Panc1 (cell line): ENCODE measurements around the gene RIMBP2. TPM values are rescaled to one million over a fixed set of nuclear protein-coding genes. Genes with fewer than 3 reads are reported as not detected.

ENCODE experiments used
- ATAC-seq: fragments of 200-7000 bp; cut with Tn5 transposase; 2 replicates; pipeline ENCODE4 v1.9.1; 2020; ENCODE audit warnings: mild to moderate bottlenecking, moderate library complexity
- BruUV-seq: library from RNA; stranded (reverse); fragments of 400-500 nt; replicated peaks from 2 replicates; lab custom pipeline; 2021; lab: Mats Ljungman, UMichigan
- CTCF ChIA-PET: fragments of 300-600 bp; sonication (Branson Sonifier 250); formaldehyde crosslinking; loops from one replicate; lab custom pipeline; 2022; ENCODE audit warnings: antibody characterized with exemption; lab: Charles Lee
- POLR2A ChIA-PET: fragments of 300-600 bp; sonication (Branson Sonifier 250); formaldehyde crosslinking; loops from one replicate; lab custom pipeline; 2022; ENCODE audit warnings: antibody characterized with exemption; lab: Charles Lee
- DNase-seq: peaks from one replicate; pipeline ENCODE4 v3.0.0-alpha.2; 2010; ENCODE audit warnings: low read depth, low spot score
- H3K27ac ChIP-seq: 2 replicates; pipeline ENCODE4 v1.5.1; 2011; ENCODE audit warnings: mild to moderate bottlenecking, low read length, inconsistent platforms
- H3K27me3 ChIP-seq: fragments of 200-500 bp; sonication (Bioruptor generic); 2 replicates; pipeline ENCODE4 v1.6.0; 2014; ENCODE audit warnings: low read length, inconsistent platforms; ENCODE audit not compliant: control insufficient read depth, insufficient read depth
- H3K36me3 ChIP-seq: fragments of 200-500 bp; sonication (Bioruptor generic); 2 replicates; pipeline ENCODE4 v1.5.1; 2014; ENCODE audit warnings: inconsistent platforms, mild to moderate bottlenecking, low read length, moderate library complexity; ENCODE audit not compliant: control insufficient read depth, insufficient read depth
- H3K4me1 ChIP-seq: 2 replicates; pipeline ENCODE4 v1.5.1; 2011; ENCODE audit warnings: inconsistent platforms, mild to moderate bottlenecking, low read length, moderate library complexity; ENCODE audit not compliant: control insufficient read depth, insufficient read depth
- H3K4me3 ChIP-seq, 2 experiments: 2 replicates each; pipeline ENCODE4 v1.5.1; 2011 to 2012; ENCODE audit warnings: low read depth in 2 of 2, low read length in 2 of 2, mild to moderate bottlenecking in 2 of 2, inconsistent platforms in 1 of 2, moderate library complexity in 1 of 2
- H3K9me3 ChIP-seq: fragments of 200-500 bp; sonication (Bioruptor generic); 2 replicates; pipeline ENCODE4 v1.5.1; 2014; ENCODE audit warnings: low read depth, mild to moderate bottlenecking, inconsistent platforms, low read length, moderate library complexity; ENCODE audit not compliant: control insufficient read depth, insufficient read depth
- CTCF ChIP-seq: fragments of 450-650 bp; IDR thresholded peaks from 2 replicates; pipeline ENCODE4 v1.5.1; 2017; ENCODE audit warnings: mild to moderate bottlenecking
- POLR2AphosphoS5 ChIP-seq: IDR thresholded peaks from 2 replicates; pipeline ENCODE4 v1.6.1; 2012; ENCODE audit warnings: mild to moderate bottlenecking, low read depth, low read length, moderate library complexity
- REST ChIP-seq, 2 experiments: IDR thresholded peaks; 2 replicates each; pipeline ENCODE4 v1.6.1; 2011 to 2012; ENCODE audit warnings: low read depth in 2 of 2, control low read depth in 1 of 2, low read length in 1 of 2, mild to moderate bottlenecking in 1 of 2, moderate library complexity in 1 of 2; ENCODE audit not compliant: insufficient read depth in 1 of 2
- SIN3A ChIP-seq: IDR thresholded peaks from 2 replicates; pipeline ENCODE4 v1.6.1; 2012; ENCODE audit warnings: low read depth, mild to moderate bottlenecking, low read length, moderate library complexity, borderline replicate concordance; ENCODE audit not compliant: insufficient read depth
- TCF7L2 ChIP-seq: IDR thresholded peaks from 2 replicates; pipeline ENCODE4 v1.6.1; 2011; ENCODE audit warnings: mild to moderate bottlenecking, low read depth, low read length, inconsistent platforms
- in situ Hi-C: cut with HindIII; loops from 2 replicates; pipeline ENCODE4 v1.10.0; 2016; ENCODE audit warnings: low sequenced_read_pairs, low pct_unique_long_range_greater_than_20kb
- intact Hi-C: fragments of 100-400 bp; cut with micrococcal nuclease; formaldehyde crosslinking; loops from one replicate; pipeline ENCODE4 v1.10.0; 2022; ENCODE audit not compliant: unreplicated experiment
- total RNA-seq: library from RNA; stranded (reverse); gene quantifications from one replicate; pipeline ENCODE4 v1.2.1, GENCODE V29; 2021; ENCODE audit not compliant: unreplicated experiment

Gene RIMBP2
- total RNA-seq, 1 experiment from 2014 or later = not detected

GRCh38 chr12:130687796-130688778 lies 28.0 kb downstream of the RIMBP2 start:
- CTCF ChIA-PET = no interaction called here

GRCh38 chr12:130687190-130687589 lies 28.9 kb downstream of the RIMBP2 start:
- DNase-seq (no peak), ATAC-seq (no peak)
- POLR2A ChIA-PET = no interaction called here
- H3K4me1 ChIP-seq = no peaks in the 10 kb centered on the region
- no TSS peak for BruUV-seq
- CTCF ChIA-PET = no interaction called here
- H3K27me3 ChIP-seq = peaks cover 13% of the 10 kb centered on the region
- no peak overlapping the region for H3K27ac ChIP-seq
- H3K4me3 ChIP-seq = no peak overlapping the region
- intact Hi-C loops (no loop called here), in situ Hi-C loops (no loop called here)
- no peaks in the 10 kb centered on the region for H3K36me3 ChIP-seq
- no peaks in the 10 kb centered on the region for H3K9me3 ChIP-seq
- TF ChIP-seq CTCF = no peak
- TF ChIP-seq TCF7L2 = no peak
- TF ChIP-seq POLR2AphosphoS5 = no peak
- TF ChIP-seq SIN3A = no peak

More at GRCh38 chr12:130687796-130688778, 28.0 kb downstream of the RIMBP2 start:
- DNase-seq (no peak), ATAC-seq (no peak)
- H3K27ac ChIP-seq = no peak overlapping the region
- H3K4me3 ChIP-seq = no peak overlapping the region
- H3K4me1 ChIP-seq = no peaks in the 10 kb centered on the region
- BruUV-seq = no TSS peak
- no peaks in the 10 kb centered on the region for H3K9me3 ChIP-seq
- peaks cover 13% of the 10 kb centered on the region for H3K27me3 ChIP-seq
- intact Hi-C loops = no loop called here
- POLR2A ChIA-PET = no interaction called here
- in situ Hi-C loops = no loop called here
- no peaks in the 10 kb centered on the region for H3K36me3 ChIP-seq
- TF ChIP-seq POLR2AphosphoS5 (no peak), TCF7L2 (no peak), SIN3A (no peak), REST (IDR thresholded peaks at IDR 0.05; ENCODE audit: insufficient read depth in 1 of 2, low read depth in 2 of 2, low read length in 1 of 2) (no peak), CTCF (no peak)
